Body of pancreas (tissue), 4 donors: ENCODE results near the gene LACTBL1. TPM values are rescaled to one million over a fixed set of nuclear protein-coding genes. Genes with fewer than 3 reads are reported as not detected.

Experiments
- ATAC-seq: fragments of 150-250 bp; one replicate; pipeline ENCODE4 v1.9.1; 2016
- DNase-seq, 4 donors: peaks; one replicate each; pipeline ENCODE4 v3.0.0-alpha.2; 2019
- H3K27ac ChIP-seq, 4 donors: fragments of 200-600 bp; sonication (generic); 1 replicate in 3 of 4; 2 replicates in 1 of 4; pipeline versions ENCODE4 v1.5.1 to v1.6.1; 2016 to 2019; ENCODE audit warnings: mild to moderate bottlenecking in 1 of 4, mixed read lengths in 1 of 4, moderate library complexity in 1 of 4
- H3K27me3 ChIP-seq, 2 donors: fragments of 200-600 bp; sonication (generic); one replicate each; pipeline ENCODE4 v1.6.0; 2016; ENCODE audit warnings: mild to moderate bottlenecking in 1 of 2
- H3K36me3 ChIP-seq, 2 donors: fragments of 200-600 bp; sonication (generic); replicated peaks in 1 of 2; 2 replicates each; pipeline ENCODE4 v1.5.1; 2016; ENCODE audit warnings: low read depth in 2 of 2; ENCODE audit not compliant: insufficient read depth in 1 of 2
- H3K4me1 ChIP-seq: fragments of 200-600 bp; sonication (generic); one replicate; pipeline ENCODE4 v1.6.0; 2016
- H3K4me3 ChIP-seq, 2 donors: fragments of 200-600 bp; sonication (generic); 1 replicate in 1 of 2; 2 replicates in 1 of 2; pipeline ENCODE4 v1.5.1; 2016 to 2019
- H3K9me3 ChIP-seq, 3 donors: fragments of 200-600 bp; sonication (generic); 1 replicate in 2 of 3; 2 replicates in 1 of 3; pipeline ENCODE4 v1.5.1; 2016
- POLR2A ChIP-seq, 3 donors: fragments of 450-650 bp; IDR thresholded peaks; one replicate each; pipeline ENCODE4 v1.6.1; 2016; ENCODE audit warnings: antibody characterized with exemption in 3 of 3, mild to moderate bottlenecking in 2 of 3
- WGBS, 2 donors: methylation state at CpG; one replicate each; pipeline ENCODE4 v1.1.5; 2017; 5-methylcytosine and 5-hydroxymethylcytosine counted together
- intact Hi-C: fragments of 100-400 bp; cut with DNase I; formaldehyde crosslinking; loops from one replicate; pipeline ENCODE4 v1.15.1; 2023
- total RNA-seq, 2 donors: library from RNA; depleted of rRNA; stranded (reverse); fragments of >200 nt; gene quantifications; one replicate each; pipeline ENCODE4 v1.1.0, GENCODE V29; 2016
- TF ChIP-seq, protein P1 (sequence below), 7 experiments: fragments of 450-650 bp in 4 of 7; fragments of 200-600 bp in 3 of 7; sonication (generic) in 3 of 7; IDR thresholded peaks; one replicate each; pipeline ENCODE4 v1.5.1; 2016 to 2019; ENCODE audit warnings: antibody characterized with exemption in 7 of 7

Gene LACTBL1
- total RNA-seq, 2 donors from 2014 or later, result not detected

- Histone ChIP-seq H3K4me3 (no peak overlapping the region), H3K27ac (no peak overlapping the region), H3K9me3 (no peaks in the 10 kb centered on the region), H3K27me3 (no peaks in the 10 kb centered on the region), H3K36me3 (no peaks in the 10 kb centered on the region), H3K4me1 (no peaks in the 10 kb centered on the region)
- intact Hi-C loops, result no loop called here
- no peak for DNase-seq
- 80 to 84% methylated on average over 8 of the region's 8 CpGs for WGBS, 2 donors
- TF ChIP-seq, protein P1, sequence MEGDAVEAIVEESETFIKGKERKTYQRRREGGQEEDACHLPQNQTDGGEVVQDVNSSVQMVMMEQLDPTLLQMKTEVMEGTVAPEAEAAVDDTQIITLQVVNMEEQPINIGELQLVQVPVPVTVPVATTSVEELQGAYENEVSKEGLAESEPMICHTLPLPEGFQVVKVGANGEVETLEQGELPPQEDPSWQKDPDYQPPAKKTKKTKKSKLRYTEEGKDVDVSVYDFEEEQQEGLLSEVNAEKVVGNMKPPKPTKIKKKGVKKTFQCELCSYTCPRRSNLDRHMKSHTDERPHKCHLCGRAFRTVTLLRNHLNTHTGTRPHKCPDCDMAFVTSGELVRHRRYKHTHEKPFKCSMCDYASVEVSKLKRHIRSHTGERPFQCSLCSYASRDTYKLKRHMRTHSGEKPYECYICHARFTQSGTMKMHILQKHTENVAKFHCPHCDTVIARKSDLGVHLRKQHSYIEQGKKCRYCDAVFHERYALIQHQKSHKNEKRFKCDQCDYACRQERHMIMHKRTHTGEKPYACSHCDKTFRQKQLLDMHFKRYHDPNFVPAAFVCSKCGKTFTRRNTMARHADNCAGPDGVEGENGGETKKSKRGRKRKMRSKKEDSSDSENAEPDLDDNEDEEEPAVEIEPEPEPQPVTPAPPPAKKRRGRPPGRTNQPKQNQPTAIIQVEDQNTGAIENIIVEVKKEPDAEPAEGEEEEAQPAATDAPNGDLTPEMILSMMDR (IDR thresholded peaks at IDR 0.05), result no peak
- TF ChIP-seq POLR2A (IDR thresholded peaks at IDR 0.05), result no peak
- ATAC-seq, result no peak
These were observed 51.1 kb downstream of the LACTBL1 start for GRCh38 chr1:22921452-22922126.

DNA sequence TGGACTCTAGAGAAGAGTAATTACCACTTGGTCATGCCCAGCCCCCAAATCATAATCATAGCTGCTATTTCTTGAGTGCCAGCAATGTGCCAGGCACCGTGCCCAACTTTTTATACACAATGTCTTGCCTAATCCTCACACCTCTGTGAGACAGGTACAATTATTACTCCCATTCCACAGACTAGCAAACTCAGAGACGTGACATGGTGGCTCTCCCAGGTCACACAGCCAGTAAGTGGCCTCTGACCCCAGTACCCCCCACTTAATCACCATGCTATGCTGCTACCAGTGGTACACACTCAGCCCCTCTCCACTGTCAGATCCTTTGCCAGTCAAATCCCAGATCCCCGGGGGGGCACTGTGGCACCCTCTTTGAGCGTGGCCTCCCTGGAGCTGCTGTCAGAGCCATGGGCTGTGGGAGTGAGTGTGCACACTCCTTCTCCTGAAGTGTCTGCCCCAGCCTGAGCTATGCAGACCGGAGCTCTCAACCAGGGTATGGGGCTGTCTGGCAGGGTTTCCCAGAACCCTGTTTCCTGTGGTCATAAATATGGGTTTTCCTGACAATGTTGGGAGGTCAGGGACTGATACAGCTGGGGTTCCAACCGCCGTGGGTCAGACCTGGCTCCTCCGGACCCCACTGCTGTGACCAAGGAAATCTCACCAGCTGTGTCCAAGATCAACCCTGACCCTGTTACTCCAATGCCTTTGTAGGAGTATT lies 51.8 kb downstream of the LACTBL1 start:
- Histone ChIP-seq H3K27ac (no peak overlapping the region), H3K4me1 (no peaks in the 10 kb centered on the region), H3K9me3 (no peaks in the 10 kb centered on the region), H3K36me3 (no peaks in the 10 kb centered on the region), H3K4me3 (no peak overlapping the region), H3K27me3 (no peaks in the 10 kb centered on the region)
- ATAC-seq, result no peak
- peak in 2 of 4 donors; percentile 22 to 38 for DNase-seq
- intact Hi-C loops, result no loop called here
- WGBS, 2 donors, result 64 to 68% methylated on average over 5 to 8 of the region's 8 CpGs
- TF ChIP-seq POLR2A (IDR thresholded peaks at IDR 0.05), result no peak
- TF ChIP-seq, protein P1 (IDR thresholded peaks at IDR 0.05), result no peak

DNA sequence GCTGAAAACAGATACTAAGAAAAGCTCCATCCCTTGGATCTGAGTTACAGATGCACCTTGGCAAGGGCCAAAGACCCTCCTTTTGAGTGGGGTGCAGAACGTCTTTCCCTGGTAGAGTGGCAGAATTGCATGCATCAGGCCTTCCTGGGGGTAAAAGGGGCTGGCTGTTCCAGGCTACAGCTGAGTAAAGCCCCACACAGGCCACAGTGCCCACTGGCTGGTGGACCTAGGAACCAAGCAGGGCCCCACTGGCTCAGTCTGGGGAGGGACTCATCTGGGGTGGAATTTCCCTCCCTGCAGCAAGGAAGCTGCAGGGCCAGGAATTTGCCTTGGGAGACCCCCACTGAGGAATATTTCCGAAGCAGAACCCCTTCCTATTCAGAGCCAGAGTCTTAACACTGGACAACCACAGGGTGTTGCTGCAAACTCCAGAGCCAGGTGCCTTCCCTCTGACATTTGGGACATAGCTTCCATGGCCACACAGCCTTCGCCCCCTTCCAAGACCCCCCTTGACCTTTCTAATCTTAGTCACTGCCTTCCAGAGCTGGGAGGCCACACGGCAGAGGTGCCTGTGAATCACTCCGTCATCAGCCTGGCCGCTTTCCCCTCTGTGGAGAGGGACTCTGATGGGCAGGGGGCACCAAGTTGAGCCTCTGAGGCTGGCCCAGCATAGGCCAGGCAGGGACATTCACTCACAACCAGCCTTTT lies 52.5 kb downstream of the LACTBL1 start:
- no peak overlapping the region for H3K4me3 ChIP-seq
- no peaks in the 10 kb centered on the region for H3K27me3 ChIP-seq
- no peaks in the 10 kb centered on the region for H3K36me3 ChIP-seq
- intact Hi-C loops, result no loop called here
- no peaks in the 10 kb centered on the region for H3K4me1 ChIP-seq
- H3K9me3 ChIP-seq, result no peaks in the 10 kb centered on the region
- ATAC-seq (no peak), DNase-seq (no peak)
- H3K27ac ChIP-seq, result no peak overlapping the region
- no peak for TF ChIP-seq POLR2A (IDR thresholded peaks at IDR 0.05)
- 74 to 76% methylated on average over 4 to 6 of the region's 6 CpGs for WGBS, 2 donors

- no peaks in the 10 kb centered on the region for H3K4me1 ChIP-seq
- 66 to 78% methylated on average over 8 of the region's 8 CpGs for WGBS, 2 donors
- no peaks in the 10 kb centered on the region for H3K9me3 ChIP-seq
- ATAC-seq (no peak), DNase-seq (no peak)
- no peaks in the 10 kb centered on the region for H3K27me3 ChIP-seq
- no peak overlapping the region for H3K27ac ChIP-seq
- no peaks in the 10 kb centered on the region for H3K36me3 ChIP-seq
- intact Hi-C loops, result no loop called here
- H3K4me3 ChIP-seq, result no peak overlapping the region
- TF ChIP-seq POLR2A (IDR thresholded peaks at IDR 0.05), result no peak
- TF ChIP-seq, protein P1 (IDR thresholded peaks at IDR 0.05), result no peak
These were observed 53.2 kb downstream of the LACTBL1 start for GRCh38 chr1:22919341-22920025.

GRCh38 chr1:22918644-22919043 lies 54.0 kb downstream of the LACTBL1 start:
- intact Hi-C loops, result no loop called here
- Histone ChIP-seq H3K27ac (no peak overlapping the region), H3K36me3 (no peaks in the 10 kb centered on the region), H3K4me1 (no peaks in the 10 kb centered on the region), H3K9me3 (no peaks in the 10 kb centered on the region), H3K27me3 (no peaks in the 10 kb centered on the region), H3K4me3 (no peak overlapping the region)
- TF ChIP-seq, protein P1 (IDR thresholded peaks at IDR 0.05), result no peak
- TF ChIP-seq POLR2A (IDR thresholded peaks at IDR 0.05), result no peak
- ATAC-seq, result no peak
- 79 to 91% methylated on average over 4 of the region's 4 CpGs for WGBS, 2 donors
- no peak for DNase-seq
